Measurements from ENCODE around the gene KRT80. TPM values are rescaled to one million over a fixed set of nuclear protein-coding genes. Genes with fewer than 3 reads are reported as not detected.

The KRT80 gene
- total RNA-seq, 1 donor from 2014 or later: 39.5 TPM

- DNase-seq: no peak
These were observed 63.9 kb downstream of the KRT80 start for GRCh38 chr12:52127683-52128450.

GRCh38 chr12:52126605-52127578 lies 64.9 kb downstream of the KRT80 start:
- no peak for DNase-seq

DNA sequence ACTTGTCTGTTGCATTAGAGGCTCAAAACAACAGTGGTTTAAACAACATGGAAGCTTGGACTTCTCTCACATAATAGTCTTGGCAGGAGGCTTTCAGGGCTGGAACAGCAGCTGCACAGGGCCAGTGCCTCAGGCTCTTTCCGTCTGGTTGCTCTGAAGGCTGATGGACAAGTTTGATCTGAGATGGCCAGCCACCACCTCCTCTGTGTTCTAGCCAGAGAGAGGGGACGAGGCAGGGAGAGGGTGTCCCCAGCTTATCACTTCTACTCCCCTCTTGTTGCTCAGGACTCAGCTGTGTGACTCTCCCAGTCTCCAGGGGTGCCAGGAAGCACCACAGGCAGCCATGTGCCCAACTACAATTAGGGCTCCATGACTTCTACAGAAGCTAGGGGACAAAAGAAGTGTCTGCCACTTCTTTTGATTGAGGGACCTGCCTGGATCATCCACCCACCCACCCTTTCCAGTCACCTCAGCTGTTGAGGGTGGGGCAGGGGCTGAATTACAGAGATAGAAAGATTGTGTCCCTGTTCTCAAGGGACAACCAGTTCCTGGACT lies 65.7 kb downstream of the KRT80 start:
- DNase-seq: no peak

DNA sequence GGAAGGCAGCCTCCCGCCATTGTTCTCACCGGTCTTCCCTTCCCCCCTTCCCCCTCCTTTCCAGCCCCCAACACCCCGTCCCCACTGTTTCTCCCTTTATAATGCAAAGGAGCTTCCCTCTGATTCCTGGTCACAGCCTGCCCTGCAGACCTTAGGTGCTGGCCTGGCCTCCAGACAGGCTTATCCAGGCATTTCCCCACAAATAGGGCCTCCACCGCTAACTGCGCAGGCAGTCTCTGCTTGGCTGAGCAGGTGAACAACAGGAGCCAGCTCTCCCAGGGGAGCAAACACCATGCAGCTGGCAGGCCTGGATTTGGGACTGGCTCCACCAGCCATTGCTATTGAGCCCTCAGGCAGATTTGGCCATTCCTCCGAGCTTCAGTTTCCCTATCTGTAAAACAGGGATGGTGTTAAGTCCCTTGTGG lies 66.3 kb downstream of the KRT80 start:
- DNase-seq: no peak

- no peak for DNase-seq
These were observed 68.2 kb downstream of the KRT80 start for GRCh38 chr12:52123487-52124186.

GRCh38 chr12:52122904-52123303 lies 68.9 kb downstream of the KRT80 start:
- DNase-seq: no peak

GRCh38 chr12:52122540-52122871 lies 69.3 kb downstream of the KRT80 start:
- no peak for DNase-seq

DNA sequence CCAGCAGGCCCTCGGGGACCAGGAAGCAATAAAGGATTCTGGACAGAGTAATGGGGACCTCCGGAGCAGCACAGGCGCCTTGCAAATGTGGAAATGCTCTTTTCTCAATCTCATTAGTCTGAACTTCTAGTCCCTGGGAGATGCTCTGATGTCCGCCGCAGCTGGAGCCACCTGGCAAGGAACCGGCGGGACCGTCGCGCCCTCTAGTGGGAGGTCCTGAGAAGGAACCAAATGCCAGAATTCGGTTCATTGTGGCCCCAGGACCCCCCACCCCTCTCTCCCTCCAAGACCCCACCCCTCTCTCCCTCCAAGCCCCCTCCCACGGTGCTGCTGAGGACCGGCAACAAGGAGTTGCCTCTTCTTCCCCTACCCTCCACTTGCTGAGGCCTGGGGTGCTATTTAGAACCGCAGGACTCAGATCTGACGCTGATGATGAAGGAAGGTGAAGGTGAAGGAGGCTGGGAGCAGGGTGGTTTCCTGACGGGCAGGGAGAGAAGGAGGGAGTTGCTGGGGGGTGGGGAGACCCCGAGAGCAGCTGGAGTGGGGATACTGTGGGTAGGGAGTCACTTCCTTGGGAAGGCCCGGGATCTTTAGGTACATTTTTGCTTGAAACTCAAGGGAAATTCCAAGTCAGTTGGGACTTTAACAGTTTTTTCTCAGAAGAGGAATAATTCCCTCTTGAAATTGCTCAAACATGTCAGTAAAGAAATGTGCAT lies 69.8 kb downstream of the KRT80 start:
- no peak for DNase-seq

- no peak for DNase-seq
These were observed 70.6 kb downstream of the KRT80 start for GRCh38 chr12:52120951-52121823.

- DNase-seq: no peak
These were observed 72.2 kb downstream of the KRT80 start for GRCh38 chr12:52119398-52120254.

Other genes with a start within 250 kb of the KRT80 start
- gene ACVR1B, start 240.3 kb downstream of the KRT80 start, total RNA-seq: 22.0 TPM
- 17.0 TPM for gene TAMALIN, start 185.1 kb downstream of the KRT80 start, total RNA-seq
- gene NR4A1, start 140.6 kb downstream of the KRT80 start, total RNA-seq: 138 TPM
- gene ATG101, start 122.0 kb downstream of the KRT80 start, total RNA-seq: 24.5 TPM
- gene SMIM41, start 112.3 kb downstream of the KRT80 start, total RNA-seq: not detected
- gene KRT7, start 41.2 kb upstream of the KRT80 start, total RNA-seq: 10.4 TPM
- gene KRT86, start 82.6 kb upstream of the KRT80 start, total RNA-seq: 40.8 TPM
- gene KRT81, start 99.5 kb upstream of the KRT80 start, total RNA-seq: 27.8 TPM
- gene KRT83, start 129.4 kb upstream of the KRT80 start, total RNA-seq: 18.8 TPM
- 98.6 TPM for gene KRT85, start 175.5 kb upstream of the KRT80 start, total RNA-seq
- 0.10 TPM for gene KRT84, start 193.6 kb upstream of the KRT80 start, total RNA-seq
- 15.8 TPM for gene KRT82, start 214.3 kb upstream of the KRT80 start, total RNA-seq
- gene KRT75, start 242.4 kb upstream of the KRT80 start, total RNA-seq: 84.8 TPM

Data from skin of body (tissue), 2 donors.